ENCODE data around the gene SAMD8.
A peak's percentile ranks its signal among the peaks of the same experiment; 100 is the strongest.

The SAMD8 gene

GRCh38 chr10:75083972-75084833, 27.3 kb upstream of the SAMD8 start:
- in situ Hi-C loops (cut with HindIII; ENCODE audit: low pct_ligation_motif_present, low pct_unique_long_range_greater_than_20kb, low sequenced_read_pairs) = no loop called here
- DNase-seq = no peak

GRCh38 chr10:75084834-75085384, 26.5 kb upstream of the SAMD8 start:
- in situ Hi-C loops (cut with HindIII; ENCODE audit: low pct_ligation_motif_present, low pct_unique_long_range_greater_than_20kb, low sequenced_read_pairs) = no loop called here
- no peak for DNase-seq

- in situ Hi-C loops (cut with HindIII; ENCODE audit: low pct_ligation_motif_present, low pct_unique_long_range_greater_than_20kb, low sequenced_read_pairs) = no loop called here
- no peak for DNase-seq
Measured at GRCh38 chr10:75086278-75086934, 25.1 kb upstream of the SAMD8 start.

DNA sequence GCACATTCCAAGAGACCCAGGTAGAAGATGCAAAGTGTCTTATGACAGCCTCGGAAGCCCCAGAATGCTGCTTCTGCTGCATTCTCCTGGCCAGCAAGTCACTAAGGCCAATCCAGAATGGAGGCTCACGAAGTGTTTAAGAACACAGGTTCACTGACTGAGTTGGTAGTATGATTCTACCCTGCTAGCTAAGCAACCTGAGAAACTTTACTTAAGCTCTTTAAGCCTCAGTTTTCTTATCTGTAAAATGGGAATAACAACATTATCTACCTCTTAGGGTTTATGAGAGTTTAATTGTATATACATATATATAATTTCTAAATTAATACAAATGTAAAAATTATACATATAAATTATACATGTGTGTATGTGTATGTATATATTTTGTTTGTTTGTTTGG, 22.8 kb upstream of the SAMD8 start:
- in situ Hi-C loops (cut with HindIII; ENCODE audit: low pct_ligation_motif_present, low pct_unique_long_range_greater_than_20kb, low sequenced_read_pairs) = no loop called here

DNA sequence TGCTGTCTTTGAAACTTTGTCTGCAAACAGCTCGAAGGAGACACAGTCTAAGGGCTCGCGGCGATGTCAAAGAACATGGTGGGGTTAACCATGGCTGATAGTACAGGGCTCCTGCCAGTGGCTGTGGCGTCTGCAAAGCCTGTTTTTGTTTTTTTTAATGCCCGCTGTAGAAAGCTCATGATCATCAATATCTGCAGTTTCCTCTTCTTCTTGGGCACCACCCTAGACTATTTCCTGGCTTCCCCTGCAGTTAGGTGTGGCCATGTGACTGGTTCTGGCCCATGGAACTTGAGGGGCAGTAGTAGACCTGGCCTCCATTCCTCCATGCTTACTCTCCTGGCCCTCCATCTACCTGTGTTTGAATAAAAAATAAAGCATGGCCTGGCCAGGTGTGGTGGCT, 21.8 kb upstream of the SAMD8 start:
- no peak for DNase-seq
- in situ Hi-C loops (cut with HindIII; ENCODE audit: low pct_ligation_motif_present, low pct_unique_long_range_greater_than_20kb, low sequenced_read_pairs) = no loop called here

More for the DNA sequence above, 22.8 kb upstream of the SAMD8 start:
- DNase-seq = no peak

GRCh38 chr10:75091146-75091545, 20.3 kb upstream of the SAMD8 start:
- in situ Hi-C loops (cut with HindIII; ENCODE audit: low pct_ligation_motif_present, low pct_unique_long_range_greater_than_20kb, low sequenced_read_pairs) = no loop called here
- no peak for DNase-seq

DNA sequence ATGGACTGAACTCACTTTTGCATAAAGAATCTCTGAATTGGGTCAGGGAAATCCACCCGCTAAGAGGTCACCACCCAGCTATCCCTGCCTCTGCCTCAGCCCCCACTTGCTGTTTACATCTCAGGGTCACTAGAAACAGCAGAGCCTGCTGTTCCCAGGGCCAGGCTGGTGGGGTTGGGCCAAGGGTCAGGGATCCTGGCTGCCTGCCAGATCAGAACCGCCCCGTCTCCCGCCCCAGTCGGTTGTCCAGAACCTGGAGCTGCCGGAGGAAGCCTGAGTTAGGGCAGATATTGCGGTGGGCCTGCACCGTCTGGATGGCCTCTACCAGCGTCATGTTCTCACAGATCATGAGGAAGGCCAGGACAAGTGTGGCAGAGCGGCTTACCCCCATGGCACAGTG, 17.0 kb upstream of the SAMD8 start:
- DNase-seq = no peak
- in situ Hi-C loops (cut with HindIII; ENCODE audit: low pct_ligation_motif_present, low pct_unique_long_range_greater_than_20kb, low sequenced_read_pairs) = no loop called here

DNA sequence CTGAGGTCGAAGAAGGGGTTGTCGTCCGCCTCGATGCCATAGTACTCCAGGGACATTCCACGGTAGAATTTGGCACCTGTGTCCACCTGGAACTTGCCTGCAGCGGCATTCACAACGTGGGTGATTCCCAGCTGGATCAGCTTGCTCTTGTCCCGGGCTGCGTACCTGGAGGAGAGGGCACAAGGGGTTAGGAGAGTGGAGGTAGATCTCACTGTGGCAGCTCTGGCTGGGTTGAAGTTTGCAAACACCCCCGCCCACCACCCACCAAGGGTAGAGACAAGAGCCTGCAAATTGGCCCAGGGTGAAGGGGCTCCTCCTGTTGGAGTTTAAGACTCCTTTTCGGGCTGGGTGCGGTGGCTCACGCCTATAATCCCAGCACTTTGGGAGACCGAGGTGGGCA, 15.8 kb upstream of the SAMD8 start:
- in situ Hi-C loops (cut with HindIII; ENCODE audit: low pct_ligation_motif_present, low pct_unique_long_range_greater_than_20kb, low sequenced_read_pairs) = no loop called here
- no peak for DNase-seq

DNA sequence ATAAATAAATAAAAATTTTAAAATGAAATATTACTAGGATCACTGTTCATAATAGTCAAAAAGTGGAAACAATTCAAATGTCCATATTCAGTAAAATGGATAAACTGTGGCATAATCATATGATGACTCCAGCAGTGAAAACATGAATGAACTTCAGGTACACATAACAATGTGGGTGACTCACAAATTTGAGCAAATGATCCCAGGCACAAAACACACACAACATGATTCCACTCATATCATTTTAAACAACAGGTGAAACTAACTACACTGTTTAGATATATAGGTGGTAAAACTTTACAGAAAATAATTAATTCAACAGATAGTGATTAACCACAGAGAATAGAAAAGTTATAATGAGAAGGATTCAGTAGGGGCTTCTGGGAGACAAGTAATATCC, 14.7 kb upstream of the SAMD8 start:
- in situ Hi-C loops (cut with HindIII; ENCODE audit: low pct_ligation_motif_present, low pct_unique_long_range_greater_than_20kb, low sequenced_read_pairs) = no loop called here
- DNase-seq = no peak

- in situ Hi-C loops (cut with HindIII; ENCODE audit: low pct_ligation_motif_present, low pct_unique_long_range_greater_than_20kb, low sequenced_read_pairs) = no loop called here
- peak; percentile 16 for DNase-seq
Measured at GRCh38 chr10:75097666-75098285, 13.7 kb upstream of the SAMD8 start.

DNA sequence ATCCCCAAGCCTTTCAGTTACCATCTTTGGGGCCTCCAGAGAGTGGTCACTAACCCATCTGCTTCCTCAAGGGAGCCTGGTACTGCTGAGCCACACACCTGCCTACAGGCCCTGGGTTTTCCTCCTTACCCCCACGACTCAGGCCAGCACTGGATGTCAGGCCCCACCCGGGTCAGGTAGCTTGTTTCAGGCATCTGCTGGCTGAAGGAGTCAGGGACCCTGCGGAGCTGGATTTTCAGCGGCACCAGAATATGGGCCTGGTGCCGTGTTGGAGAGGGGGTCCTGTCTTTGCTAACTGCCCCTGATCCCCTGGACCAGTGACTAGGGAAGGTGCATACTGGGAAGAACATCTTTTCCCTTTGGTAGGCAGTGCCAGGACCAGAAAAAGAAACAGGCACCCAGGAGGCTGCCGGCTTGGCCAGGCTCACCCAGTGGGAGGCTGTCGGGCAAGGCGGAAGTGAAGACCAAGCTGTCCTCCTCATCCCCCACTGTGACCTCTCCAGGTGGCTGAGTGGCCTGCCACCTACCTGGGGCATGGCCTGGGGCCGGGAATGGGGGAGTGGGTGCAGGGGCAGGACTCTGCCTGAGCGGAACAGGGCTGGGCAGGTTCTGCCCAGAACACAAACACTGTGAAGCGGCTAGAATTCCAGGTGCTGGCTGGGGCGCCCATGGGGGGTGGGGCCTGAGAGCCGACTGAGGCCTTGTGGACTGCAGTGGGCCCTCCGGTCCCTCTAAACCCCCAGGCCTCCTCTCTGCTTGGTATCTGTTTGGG, 12.4 kb upstream of the SAMD8 start:
- in situ Hi-C loops (cut with HindIII; ENCODE audit: low pct_ligation_motif_present, low pct_unique_long_range_greater_than_20kb, low sequenced_read_pairs) = no loop called here

GRCh38 chr10:75099952-75100763, 11.3 kb upstream of the SAMD8 start:
- in situ Hi-C loops (cut with HindIII; ENCODE audit: low pct_ligation_motif_present, low pct_unique_long_range_greater_than_20kb, low sequenced_read_pairs) = no loop called here
- peak; percentile 65 for DNase-seq

More for the DNA sequence above, 12.4 kb upstream of the SAMD8 start:
- DNase-seq = no peak

DNA sequence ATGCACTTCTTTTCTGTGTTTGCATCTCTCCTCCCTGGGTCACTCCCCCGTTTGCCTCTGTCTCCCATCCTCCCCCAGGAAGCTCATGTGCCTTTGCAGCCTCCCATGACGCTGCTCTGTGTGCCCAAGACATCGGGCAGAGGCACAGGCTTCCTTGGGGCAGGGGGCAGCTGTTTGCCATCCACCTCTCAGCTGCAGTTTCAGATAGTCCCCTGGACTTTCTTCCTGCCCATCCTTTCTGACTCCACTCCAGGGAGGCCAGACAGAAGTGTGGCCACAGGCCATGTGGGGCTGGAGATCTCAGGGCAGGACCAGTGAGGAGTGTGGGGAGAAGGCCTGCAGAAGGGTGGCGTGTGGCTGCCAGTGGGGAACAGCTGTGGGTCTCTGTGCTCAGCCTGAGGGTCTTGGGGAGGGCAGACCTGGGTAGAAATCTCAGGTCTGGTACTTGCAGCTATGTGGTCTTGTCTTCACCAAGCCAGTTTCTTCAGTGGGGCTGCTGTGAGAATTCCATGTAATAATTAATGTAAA, 10.6 kb upstream of the SAMD8 start:
- no peak for DNase-seq
- in situ Hi-C loops (cut with HindIII; ENCODE audit: low pct_ligation_motif_present, low pct_unique_long_range_greater_than_20kb, low sequenced_read_pairs) = no loop called here

GRCh38 chr10:75101416-75102251, 9.8 kb upstream of the SAMD8 start:
- in situ Hi-C loops (cut with HindIII; ENCODE audit: low pct_ligation_motif_present, low pct_unique_long_range_greater_than_20kb, low sequenced_read_pairs) = no loop called here
- no peak for DNase-seq

DNA sequence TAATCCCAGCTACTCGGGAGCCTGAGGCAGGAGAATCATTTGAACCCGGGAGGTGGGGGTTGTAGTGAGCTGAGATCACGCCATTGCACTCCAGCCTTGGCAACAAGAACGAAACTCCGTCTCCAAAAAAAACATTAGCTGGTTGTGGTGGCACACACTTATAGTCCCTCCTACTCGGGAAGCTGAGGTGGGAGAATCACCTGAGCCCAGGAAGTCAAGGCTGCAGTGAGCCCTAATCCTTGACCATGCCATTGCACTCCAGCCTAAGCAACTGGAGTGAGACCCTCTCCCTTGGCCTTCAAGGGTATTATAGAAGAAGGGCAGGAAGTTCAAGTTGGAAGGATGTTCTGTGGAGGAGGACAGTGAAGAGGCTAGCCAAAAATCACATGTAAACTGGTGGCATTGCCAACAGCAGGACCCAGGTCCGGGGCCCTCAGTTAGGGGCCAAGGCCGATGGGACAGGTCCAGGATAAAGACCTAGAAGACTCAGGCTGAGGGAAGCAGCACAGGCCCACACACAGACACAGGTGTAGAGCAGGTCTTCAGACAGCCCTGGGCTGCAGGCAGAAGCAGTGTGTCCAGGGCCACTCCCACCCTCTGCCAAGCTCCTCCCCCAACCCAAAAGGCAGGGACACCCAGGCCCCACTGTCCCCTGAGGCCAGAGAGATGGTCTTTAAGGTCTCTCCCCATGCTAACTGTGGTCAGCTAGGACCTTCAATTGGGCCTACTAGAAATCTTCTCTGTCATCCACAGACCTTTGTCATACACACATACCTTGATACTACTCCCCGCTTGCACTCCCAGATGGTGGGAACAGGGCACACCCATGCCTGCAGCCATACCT, 8.4 kb upstream of the SAMD8 start:
- DNase-seq = no peak
- in situ Hi-C loops (cut with HindIII; ENCODE audit: low pct_ligation_motif_present, low pct_unique_long_range_greater_than_20kb, low sequenced_read_pairs) = no loop called here
